Cardiac muscle cell (in vitro differentiated cells and primary cell): Measurements from ENCODE around the gene TRIM24. TPM values are rescaled to one million over a fixed set of nuclear protein-coding genes. Genes with fewer than 3 reads are reported as not detected.

ENCODE experiments used
- DNase-seq, 2 donors: peaks; one replicate each; pipeline versions ENCODE4 v3.0.0 to v3.0.0-alpha.2; 2010 to 2017; ENCODE audit warnings: low read depth in 1 of 2, low spot score in 1 of 2
- H3K27ac ChIP-seq: fragments of 200-600 bp; sonication (generic); 2 replicates; pipeline ENCODE4 v1.5.1; 2016
- H3K27me3 ChIP-seq: fragments of 200-600 bp; sonication (generic); 2 replicates; pipeline ENCODE4 v1.6.0; 2016; ENCODE audit warnings: control low read depth
- H3K36me3 ChIP-seq: fragments of 200-600 bp; sonication (generic); 2 replicates; pipeline ENCODE4 v1.5.1; 2016; ENCODE audit warnings: control low read depth
- H3K4me1 ChIP-seq: fragments of 200-600 bp; sonication (generic); 2 replicates; pipeline ENCODE4 v1.8.1; 2017; ENCODE audit warnings: low read depth, mild to moderate bottlenecking, mixed run types
- H3K4me3 ChIP-seq: fragments of 200-600 bp; sonication (generic); 2 replicates; pipeline ENCODE4 v1.5.1; 2016; ENCODE audit warnings: mild to moderate bottlenecking
- H3K9me3 ChIP-seq: fragments of 200-600 bp; sonication (generic); 2 replicates; pipeline ENCODE4 v1.5.1; 2017; ENCODE audit warnings: low read depth, mild to moderate bottlenecking, control low read depth
- polyA plus RNA-seq: library from polyadenylated mRNA; unstranded; fragments of >200 nt; fragmentation: Nextera tagmentation; extraction: Ambion mirVana; gene quantifications from 2 replicates; pipeline ENCODE4 v1.2.1, GENCODE V29; 2016
- total RNA-seq: library from RNA; depleted of rRNA; stranded (reverse); fragments of >200 nt; gene quantifications from 2 replicates; pipeline ENCODE4 v1.2.3, GENCODE V29; 2016
- TF ChIP-seq, protein P1 (sequence below): IDR thresholded peaks from 2 replicates; pipeline ENCODE4 v1.5.1; 2012; ENCODE audit warnings: low read depth, mild to moderate bottlenecking, low read length

TRIM24 gene
- total and polyA plus RNA-seq, 2 experiments from 2014 or later, result 99.2 to 113 TPM

DNA sequence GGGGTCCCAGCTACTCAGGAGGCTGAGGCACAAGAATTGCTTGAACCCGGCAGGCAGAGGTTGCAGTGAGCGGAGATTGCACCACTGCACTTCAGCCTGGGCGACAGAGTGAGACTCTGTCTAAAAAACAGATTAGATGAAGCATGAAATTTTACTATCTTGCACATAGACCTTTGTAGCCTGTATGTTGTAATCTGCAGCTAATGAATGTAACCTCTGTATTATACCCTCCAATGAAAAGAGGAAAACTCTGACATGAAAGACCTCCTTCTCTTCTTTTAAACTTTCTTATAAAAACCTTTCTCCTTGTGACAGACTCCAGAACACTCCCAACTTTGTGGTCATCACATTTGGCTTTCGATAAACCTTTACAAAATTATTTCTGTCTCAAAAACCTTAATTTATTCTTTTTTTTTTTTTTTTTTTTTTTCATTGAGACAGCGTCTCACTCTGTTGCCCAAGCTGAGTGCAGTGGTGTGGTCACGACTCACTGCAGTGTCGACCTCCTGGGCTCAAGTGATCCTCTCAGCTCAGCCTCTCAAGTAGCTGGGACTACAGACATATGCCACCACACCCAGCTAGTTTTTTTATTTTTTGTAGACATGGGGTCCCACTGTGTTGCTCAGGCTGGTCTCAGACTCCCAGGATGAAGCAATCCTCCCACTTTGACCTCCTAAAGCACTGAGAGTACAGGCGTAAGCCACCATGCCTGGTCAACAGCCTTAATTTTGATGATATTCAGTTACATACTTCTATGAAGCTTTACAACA lies 143.7 kb downstream of the TRIM24 start:
- peak in 1 of 2 donors; percentile 22 for DNase-seq
- no peaks in the 10 kb centered on the region for H3K4me1 ChIP-seq

DNA sequence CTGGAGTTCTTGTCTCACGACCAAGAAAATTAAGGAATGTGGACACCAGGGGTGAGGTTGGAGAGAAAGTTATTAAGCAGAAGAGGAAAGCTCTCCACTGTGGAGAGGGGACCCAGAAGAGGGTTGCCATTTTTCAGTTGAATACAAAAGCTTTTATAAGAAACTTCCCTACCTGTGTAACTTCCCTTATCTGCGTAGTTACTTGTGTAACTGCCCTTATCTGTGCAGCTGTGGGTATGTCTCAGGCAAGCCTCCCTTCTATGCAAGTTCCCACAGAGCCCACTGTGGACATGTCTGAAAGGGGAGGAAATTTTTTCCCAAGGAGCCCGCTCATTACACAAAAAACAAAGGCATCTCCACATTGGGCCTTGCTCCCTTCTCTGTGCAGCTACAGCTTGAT lies 146.2 kb downstream of the TRIM24 start:
- DNase-seq, result no peak
- Histone ChIP-seq H3K4me1 (peaks cover 5% of the 10 kb centered on the region), H3K4me3 (no peak overlapping the region), H3K9me3 (no peaks in the 10 kb centered on the region), H3K27ac (no peak overlapping the region), H3K27me3 (no peaks in the 10 kb centered on the region), H3K36me3 (no peaks in the 10 kb centered on the region)
- TF ChIP-seq, protein P1, sequence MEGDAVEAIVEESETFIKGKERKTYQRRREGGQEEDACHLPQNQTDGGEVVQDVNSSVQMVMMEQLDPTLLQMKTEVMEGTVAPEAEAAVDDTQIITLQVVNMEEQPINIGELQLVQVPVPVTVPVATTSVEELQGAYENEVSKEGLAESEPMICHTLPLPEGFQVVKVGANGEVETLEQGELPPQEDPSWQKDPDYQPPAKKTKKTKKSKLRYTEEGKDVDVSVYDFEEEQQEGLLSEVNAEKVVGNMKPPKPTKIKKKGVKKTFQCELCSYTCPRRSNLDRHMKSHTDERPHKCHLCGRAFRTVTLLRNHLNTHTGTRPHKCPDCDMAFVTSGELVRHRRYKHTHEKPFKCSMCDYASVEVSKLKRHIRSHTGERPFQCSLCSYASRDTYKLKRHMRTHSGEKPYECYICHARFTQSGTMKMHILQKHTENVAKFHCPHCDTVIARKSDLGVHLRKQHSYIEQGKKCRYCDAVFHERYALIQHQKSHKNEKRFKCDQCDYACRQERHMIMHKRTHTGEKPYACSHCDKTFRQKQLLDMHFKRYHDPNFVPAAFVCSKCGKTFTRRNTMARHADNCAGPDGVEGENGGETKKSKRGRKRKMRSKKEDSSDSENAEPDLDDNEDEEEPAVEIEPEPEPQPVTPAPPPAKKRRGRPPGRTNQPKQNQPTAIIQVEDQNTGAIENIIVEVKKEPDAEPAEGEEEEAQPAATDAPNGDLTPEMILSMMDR, result no peak

More for the DNA sequence above, 143.7 kb downstream of the TRIM24 start:
- TF ChIP-seq, protein P1, result no peak
- no peak overlapping the region for H3K4me3 ChIP-seq
- no peaks in the 10 kb centered on the region for H3K9me3 ChIP-seq
- H3K36me3 ChIP-seq, result no peaks in the 10 kb centered on the region
- no peaks in the 10 kb centered on the region for H3K27me3 ChIP-seq
- H3K27ac ChIP-seq, result no peak overlapping the region

DNA sequence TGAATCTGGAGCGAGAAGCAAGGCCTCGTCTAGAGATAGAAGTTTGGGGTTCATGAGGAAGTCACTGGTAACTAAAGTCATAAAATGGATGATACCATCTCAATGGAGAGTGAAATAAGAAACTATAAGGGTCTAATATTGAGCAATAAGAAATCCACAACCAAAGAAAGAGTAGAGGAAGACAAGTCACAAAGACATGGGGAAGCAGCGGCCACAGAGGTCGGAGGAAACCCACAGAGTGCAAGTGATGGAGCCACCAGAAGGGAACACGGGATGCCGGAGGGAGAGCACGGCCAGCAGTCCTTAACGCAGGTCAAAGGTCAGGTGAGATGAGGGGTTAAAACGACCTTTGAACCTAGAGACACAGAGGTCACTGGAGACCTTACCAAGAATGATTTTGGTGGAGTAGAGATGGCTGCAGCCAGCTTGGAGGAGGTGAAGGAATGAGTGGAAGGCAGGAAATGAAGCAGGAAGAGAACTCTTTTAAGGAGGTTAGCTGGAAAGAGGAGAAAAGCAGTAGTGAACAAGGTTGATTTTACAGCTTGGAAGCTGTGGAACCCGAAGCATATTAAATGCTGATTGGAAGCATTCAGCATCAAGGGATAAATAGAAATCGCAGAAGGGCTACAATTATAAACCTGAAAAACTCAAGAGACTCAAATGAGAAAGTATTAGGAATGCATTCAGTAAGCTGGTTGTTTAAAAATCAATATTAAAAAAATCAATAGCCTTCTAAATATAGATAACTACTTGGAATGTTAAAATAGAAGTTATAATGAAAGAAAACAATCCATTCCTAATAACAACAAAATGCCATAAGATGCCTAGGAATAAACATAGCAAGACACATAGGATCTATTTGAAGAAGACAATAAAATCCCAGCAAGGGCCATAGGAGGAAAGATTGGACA lies 147.4 kb downstream of the TRIM24 start:
- DNase-seq, result no peak
- no peak overlapping the region for H3K4me3 ChIP-seq
- peaks cover 5% of the 10 kb centered on the region for H3K4me1 ChIP-seq
- H3K27me3 ChIP-seq, result no peaks in the 10 kb centered on the region
- no peaks in the 10 kb centered on the region for H3K36me3 ChIP-seq
- TF ChIP-seq, protein P1, result no peak
- H3K9me3 ChIP-seq, result no peaks in the 10 kb centered on the region
- no peak overlapping the region for H3K27ac ChIP-seq

DNA sequence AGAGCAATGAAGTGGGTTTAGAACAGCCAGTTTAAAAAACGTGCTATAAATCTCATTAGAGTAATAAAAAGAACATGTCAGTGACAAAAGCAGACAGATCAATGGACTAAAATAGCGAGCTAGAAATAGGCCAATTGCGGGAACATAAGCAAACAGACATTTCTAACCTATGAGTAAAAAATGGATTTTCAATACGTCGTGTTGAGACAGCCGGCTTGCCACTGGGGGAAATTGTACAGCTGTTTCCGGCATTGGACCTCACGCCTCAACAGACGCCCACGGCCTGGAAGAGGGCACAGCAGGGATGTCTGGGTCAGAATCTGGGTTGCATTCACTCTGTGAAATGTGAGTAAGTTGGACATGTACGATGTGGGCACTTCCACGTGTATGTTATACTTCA lies 148.2 kb downstream of the TRIM24 start:
- Histone ChIP-seq H3K4me3 (no peak overlapping the region), H3K27ac (no peak overlapping the region)

DNA sequence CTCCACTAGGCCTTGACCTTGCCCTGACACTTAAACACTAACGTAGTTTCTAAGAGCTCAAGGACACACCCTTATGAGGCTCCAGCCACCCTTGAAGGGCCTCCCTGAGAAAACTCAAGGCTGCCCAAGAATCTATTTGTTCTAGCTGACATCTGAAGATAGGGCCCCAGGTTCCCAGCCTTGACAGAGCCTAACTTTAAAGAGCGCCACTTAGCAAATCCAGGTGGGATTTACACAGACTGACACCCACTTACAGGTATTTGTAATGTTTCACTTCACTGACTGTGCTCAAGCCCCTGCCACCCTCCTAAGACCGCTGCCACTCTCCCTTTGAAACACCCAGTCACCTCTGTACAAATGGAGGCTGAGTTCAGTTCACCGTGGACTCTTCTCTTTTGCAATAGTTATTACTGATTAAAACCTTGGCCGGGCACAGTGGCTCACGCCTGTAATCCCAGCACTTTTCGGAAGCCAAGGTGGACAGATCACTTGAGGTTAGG lies 150.7 kb downstream of the TRIM24 start:
- peak in 1 of 2 donors; percentile 68 for DNase-seq
- H3K9me3 ChIP-seq, result no peaks in the 10 kb centered on the region
- TF ChIP-seq, protein P1, result no peak
- no peak overlapping the region for H3K4me3 ChIP-seq
- H3K27me3 ChIP-seq, result no peaks in the 10 kb centered on the region
- H3K27ac ChIP-seq, result peak overlapping the region; percentile 70
- peaks cover 5% of the 10 kb centered on the region for H3K4me1 ChIP-seq
- H3K36me3 ChIP-seq, result no peaks in the 10 kb centered on the region

More for the DNA sequence above, 148.2 kb downstream of the TRIM24 start:
- H3K9me3 ChIP-seq, result no peaks in the 10 kb centered on the region
- DNase-seq, result peak in 1 of 2 donors; percentile 66
- peaks cover 5% of the 10 kb centered on the region for H3K4me1 ChIP-seq
- H3K36me3 ChIP-seq, result no peaks in the 10 kb centered on the region
- no peaks in the 10 kb centered on the region for H3K27me3 ChIP-seq
- TF ChIP-seq, protein P1, result no peak
